Measurements from ENCODE around the gene ALDH1L1. TPM values are rescaled to one million over a fixed set of nuclear protein-coding genes. Genes with fewer than 3 reads are reported as not detected.

Gene ALDH1L1
- polyA plus RNA-seq (ENCODE audit: insufficient read length), result 44.0 TPM
- long read RNA-seq, donor 1, transcript ALDH1L1-203 (23 exons, 3,277 nt), result major isoform, 5 of 5 reads
- long read RNA-seq, donor 1, partial matches to known transcripts, result 0 of 5 reads
- long read RNA-seq, donor 1, other reads (novel, unspliced or antisense), result 0 of 5 reads
- long read RNA-seq, donor 2, partial matches to known transcripts, result 0 of 2 reads
- long read RNA-seq, donor 2, other reads (novel, unspliced or antisense), result 0 of 2 reads
- long read RNA-seq, donor 3, partial matches to known transcripts, result 0 of 1 reads
- long read RNA-seq, donor 3, other reads (novel, unspliced or antisense), result 0 of 1 reads
- long read RNA-seq, donor 4, result 0 reads
- long read RNA-seq, donor 5, transcript ALDH1L1-203 (23 exons, 3,277 nt), result major isoform, 8 of 8 reads
- long read RNA-seq, donor 5, partial matches to known transcripts, result 0 of 8 reads
- long read RNA-seq, donor 5, other reads (novel, unspliced or antisense), result 0 of 8 reads
- long read RNA-seq, donor 6, transcript ALDH1L1-203 (23 exons, 3,277 nt), result major isoform, 6 of 6 reads
- long read RNA-seq, donor 6, partial matches to known transcripts, result 0 of 6 reads
- long read RNA-seq, donor 6, other reads (novel, unspliced or antisense), result 0 of 6 reads
- long read RNA-seq, donor 7, partial matches to known transcripts, result 0 of 1 reads
- long read RNA-seq, donor 7, other reads (novel, unspliced or antisense), result 0 of 1 reads
- long read RNA-seq, donor 8, partial matches to known transcripts, result 0 of 1 reads
- long read RNA-seq, donor 8, other reads (novel, unspliced or antisense), result 0 of 1 reads

DNA sequence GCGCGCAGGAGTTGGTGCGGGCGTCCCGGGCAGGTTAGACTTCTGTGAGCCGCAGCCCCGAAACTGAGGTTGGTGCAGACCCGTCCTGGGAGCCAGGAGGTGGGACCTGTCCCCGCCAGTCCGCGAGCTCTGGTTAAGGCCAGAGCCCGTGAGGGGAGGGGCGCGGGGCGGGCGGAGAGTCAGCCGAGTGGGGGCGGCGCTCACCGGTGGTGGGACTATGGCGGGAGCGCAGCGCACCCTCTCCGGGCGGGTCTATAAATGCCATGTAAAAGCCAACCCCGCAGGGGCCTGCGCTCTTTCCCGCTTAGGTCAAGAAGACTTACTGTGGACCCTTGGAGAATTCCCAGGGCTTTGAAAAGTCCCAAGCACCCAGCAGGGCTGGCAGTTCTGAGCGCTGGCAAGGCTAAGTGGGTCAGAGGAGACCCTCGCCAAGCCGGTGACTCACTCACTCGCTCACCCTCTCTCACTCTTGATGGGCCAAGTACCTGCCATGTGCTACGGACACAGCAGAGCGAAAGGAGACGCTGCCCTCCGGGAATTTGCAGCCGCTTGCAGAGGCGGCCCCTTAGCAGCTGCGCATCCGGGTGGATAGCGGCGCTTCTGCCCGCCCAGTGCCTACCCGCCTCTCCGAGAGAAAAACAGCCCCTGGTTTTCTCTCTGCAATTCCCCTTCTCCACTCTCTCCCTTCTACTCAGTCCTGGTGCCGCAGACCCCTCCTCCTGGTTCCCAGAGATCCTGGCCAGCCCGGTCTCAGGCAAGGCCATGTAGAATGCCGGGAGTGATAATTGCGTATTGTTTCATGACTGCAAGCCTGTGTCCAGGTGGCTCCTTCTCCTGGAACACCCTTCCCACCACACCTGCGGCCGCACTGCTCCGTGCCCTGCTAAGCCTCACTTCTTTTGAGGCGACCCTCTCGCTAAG, at the start of gene ALDH1L1:
ALDH1L1 (minus strand) TSS at position 110 of the 921 bp plus-strand sequence. CDS start 19,607 bp downstream, outside the sequence.
- peak; percentile 60 for DNase-seq

DNA sequence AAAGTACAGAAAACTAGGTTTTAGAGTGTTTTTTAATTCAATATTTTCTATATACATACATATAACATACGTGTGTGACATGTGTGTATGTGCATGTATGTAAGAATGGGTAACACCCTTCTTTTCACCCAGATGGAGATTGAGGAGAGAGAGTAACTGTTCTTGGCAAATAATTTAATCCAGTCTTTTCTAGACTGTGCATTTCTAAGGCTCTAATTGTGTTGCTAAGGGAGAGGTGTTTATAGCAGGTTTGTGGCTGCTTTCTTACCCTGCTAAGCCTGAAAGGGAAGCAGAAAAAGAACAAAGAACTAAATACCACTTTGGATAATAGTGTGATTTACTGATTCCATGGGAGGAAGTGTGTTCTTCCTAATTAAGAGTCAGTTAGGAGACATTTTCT, 46.0 kb upstream of the ALDH1L1 start:
- no peak for DNase-seq

DNA sequence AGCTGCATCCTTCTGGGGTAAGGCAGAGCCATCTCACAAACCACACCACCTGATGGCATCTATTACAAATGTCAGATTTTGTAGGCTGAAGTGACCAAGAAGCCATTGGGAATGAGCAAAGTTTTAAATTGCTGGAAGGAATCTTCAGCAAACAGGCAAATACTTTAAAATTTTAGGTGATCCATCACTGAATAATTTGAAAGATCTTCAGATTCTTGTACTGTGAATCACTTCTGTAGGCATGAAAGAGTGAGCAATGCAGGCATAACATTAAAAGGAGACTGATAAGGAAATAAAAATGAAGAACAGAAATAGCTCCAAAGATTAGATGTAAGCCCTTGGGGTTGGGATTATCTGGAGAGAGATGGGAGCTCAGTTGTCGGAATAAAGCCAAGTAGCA, 36.0 kb upstream of the ALDH1L1 start:
- DNase-seq, result no peak

DNA sequence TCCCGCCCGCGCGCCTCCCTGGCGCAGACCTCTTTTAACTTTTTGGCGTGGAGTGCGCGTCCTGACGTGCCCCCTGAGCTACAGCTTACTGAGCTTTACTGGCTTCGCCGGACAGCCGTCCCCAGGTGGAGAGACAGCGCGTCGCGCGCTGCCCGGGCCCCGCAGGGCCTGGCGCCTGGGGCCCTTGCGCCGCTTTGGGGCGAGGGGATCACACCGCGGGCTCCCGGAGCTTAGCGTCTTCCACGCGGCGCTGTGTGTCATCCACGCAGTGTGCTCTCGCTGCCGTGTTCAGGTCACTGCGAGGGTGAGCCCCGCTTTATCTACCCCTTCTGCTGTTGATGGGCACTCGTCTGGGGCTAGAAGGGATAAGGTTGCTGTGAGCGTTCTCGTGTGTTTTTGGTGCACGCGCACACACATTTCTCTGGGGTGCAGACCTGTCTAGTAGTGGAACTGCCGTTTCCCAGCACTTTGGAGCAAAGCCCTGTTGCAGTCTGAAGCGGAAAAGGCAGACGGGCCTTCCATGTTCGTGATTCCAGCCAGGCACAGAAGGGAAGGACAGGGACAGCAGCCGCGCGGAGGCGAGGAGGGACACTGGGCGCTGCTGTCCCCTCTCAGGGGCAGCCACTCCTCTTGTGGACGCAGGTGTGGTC, 33.1 kb upstream of the ALDH1L1 start:
- peak; percentile 28 for DNase-seq

DNA sequence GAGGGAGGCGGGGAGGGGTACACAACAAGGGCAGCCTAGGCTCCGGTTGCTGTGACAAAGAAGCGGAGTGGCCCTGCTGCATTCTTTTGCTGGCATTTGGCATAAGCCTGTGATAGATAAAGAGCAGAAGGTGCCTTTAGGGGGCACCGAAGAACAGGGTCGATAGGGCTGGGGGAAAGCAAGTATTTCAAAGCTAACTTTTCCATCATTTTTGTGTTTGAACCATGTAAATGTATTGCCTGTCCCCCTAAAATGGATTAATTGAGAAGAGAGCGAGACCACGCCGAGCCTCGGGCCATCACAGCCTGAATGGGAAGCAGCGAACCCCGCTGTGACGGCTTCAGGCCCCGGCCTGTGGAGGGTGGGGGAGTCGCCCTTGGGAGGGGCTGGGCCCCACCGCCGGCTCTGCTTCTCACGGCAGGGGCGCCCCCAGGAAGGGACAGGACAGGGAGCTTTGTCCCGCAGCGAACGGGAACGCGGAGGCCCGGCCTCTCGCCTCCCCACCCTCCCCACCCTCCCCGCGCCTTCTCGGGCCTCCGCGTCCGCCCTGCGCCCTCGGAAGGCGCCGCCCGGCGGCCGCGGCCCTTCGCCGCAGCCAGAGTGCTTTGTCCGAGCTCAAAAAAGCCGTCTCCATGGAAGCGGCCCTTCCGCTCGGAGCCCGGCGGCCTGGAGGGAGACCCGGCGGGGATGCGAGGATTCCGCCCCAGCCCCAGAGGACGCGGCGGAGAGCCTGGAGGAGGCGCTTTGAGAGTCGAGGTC, 32.4 kb upstream of the ALDH1L1 start:
- peak; percentile 66 for DNase-seq

DNA sequence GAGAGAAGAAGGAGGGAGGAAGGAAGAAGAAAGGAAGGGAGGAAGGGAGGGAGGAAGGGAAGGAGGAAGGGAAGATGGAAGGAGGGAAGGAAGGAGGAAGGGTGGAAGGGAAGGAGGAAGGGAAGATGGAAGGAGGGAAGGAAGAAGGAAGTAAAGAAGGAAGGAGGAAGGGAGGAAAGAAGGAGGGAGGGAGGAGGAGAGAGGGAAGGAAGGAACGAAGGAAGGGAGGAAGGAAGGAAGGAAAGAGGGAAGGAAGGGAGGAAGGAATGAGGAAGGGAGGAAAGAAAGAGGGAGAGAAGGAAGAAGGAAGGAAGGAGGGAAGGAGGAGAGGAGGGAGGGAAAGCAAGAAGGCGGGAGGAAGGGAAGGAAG, 31.8 kb upstream of the ALDH1L1 start:
- DNase-seq, result no peak

DNA sequence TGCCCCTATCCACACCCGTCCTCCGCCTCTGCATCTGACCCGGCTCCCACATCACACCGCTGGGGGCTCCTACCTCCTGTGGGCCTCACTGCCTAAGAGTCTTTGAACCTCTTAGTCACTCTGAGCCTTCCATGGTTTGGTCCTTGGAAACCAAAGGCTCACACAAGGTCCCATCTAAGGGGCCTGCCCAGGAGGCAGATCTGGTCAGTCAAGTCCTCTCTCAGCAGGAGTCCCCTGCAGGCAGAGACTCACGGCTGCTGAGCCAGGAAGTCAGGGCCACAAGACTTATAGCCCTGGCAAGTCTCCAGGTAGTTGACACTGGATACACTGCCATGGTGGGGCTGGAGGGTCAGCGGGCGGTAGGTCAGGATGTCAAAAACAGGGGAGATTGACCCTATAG, 31.2 kb upstream of the ALDH1L1 start:
- no peak for DNase-seq

DNA sequence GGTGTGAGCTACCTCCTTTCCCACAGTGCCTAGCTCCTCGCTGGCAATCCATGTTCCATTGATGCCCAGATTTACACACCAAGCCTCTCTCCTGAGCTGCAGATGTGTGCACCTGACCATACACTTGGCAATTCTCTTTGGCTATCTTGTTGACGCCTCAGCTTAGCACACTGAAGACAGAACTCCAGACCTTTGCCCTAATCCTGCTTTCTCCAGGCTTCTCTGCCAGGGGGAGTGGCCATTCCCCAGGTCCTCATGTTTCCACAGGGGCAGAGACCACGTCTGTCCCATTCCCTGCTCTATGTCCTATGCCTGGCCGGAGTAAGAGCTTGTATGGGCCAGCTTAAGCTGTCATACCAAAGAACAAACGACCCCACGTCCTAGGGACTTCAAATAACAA, 30.2 kb upstream of the ALDH1L1 start:
- no peak for DNase-seq

DNA sequence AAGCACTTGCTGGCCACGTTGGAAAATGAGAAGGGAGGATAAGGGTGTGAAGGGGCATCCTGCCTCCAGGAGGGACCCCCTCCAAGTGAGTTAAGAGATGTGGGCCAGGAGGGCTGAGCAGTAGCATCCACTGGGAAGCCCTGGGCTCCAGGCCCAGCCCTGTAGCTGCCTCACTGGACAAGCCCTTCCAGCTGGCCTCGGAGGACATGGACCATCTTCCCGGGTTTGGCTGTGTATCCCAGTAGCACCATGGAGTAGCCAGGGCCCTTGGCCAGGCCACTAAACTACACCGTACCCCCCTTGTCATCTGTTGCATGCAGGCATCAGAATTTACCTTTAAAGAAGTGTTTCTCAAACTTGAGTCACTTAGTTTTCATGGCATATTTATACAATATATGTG, 29.4 kb upstream of the ALDH1L1 start:
- DNase-seq, result no peak

DNA sequence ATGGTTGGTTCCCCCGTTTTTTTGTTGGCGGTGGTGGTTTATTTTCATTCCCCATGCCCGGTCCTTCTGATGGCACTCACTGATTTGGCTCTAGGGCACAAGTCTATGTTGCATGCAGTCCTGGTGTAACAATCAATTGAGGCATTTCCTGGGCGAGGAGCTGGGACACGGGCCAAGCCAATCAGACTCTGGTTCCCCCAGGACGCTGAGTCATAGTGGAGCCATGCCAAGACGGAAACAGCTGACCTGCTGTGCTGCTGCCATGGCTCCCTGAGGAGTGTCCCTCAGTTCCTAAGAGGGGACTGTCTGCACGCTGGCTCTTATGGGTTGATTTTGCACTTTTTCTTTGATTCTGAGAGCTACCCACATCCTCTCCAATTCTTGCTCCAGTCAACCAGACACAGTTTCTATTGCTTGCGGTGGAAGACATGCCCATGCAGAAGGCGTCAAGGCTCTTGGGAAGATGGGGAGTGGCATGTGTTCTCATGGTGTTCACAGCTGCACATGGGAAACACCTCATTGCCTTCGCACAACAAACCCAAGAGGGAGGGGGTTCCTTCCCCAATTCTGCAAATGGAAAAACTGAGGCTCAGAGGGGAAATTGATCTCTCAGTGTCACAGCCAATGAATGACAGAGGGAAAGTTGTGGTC, 28.3 kb upstream of the ALDH1L1 start:
- DNase-seq, result no peak

DNA sequence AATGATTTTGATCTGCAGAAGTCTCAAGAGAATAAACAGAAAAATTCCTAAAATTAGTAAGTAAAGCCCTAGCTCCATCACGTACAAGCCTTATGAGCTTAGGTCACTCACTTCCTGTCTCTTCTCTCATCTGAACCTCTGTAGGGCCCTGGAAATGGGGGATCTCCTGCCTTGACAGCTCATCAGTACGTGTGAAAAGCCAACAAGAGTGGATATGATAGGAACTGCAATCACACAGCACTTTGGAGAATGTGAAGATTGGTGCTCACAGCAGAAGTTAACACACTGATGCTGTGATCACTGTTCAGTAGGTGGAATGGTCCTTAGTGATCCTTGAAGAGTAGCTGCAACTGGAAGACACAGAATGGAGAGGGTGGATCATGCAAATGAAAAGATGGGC, 27.8 kb upstream of the ALDH1L1 start:
- no peak for DNase-seq

DNA sequence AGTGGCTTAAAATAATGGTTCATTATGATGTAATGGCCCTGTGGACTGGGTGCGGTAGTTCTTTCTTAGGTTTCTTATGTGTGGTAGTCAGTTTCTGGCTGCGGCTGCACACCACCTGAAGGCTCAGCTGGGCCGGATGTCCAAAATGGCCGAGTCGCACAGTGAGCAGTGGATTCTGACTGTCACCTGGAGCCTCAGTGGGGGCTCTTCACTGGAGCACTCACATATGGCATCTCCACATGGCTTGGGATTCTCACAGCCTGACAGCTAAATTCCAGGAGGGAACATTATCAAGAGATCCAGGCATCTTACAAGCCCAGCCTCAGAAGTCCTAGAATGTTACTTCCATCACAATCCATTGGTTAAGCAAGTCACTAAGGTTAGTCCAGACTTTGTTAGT, 26.8 kb upstream of the ALDH1L1 start:
- DNase-seq, result no peak

DNA sequence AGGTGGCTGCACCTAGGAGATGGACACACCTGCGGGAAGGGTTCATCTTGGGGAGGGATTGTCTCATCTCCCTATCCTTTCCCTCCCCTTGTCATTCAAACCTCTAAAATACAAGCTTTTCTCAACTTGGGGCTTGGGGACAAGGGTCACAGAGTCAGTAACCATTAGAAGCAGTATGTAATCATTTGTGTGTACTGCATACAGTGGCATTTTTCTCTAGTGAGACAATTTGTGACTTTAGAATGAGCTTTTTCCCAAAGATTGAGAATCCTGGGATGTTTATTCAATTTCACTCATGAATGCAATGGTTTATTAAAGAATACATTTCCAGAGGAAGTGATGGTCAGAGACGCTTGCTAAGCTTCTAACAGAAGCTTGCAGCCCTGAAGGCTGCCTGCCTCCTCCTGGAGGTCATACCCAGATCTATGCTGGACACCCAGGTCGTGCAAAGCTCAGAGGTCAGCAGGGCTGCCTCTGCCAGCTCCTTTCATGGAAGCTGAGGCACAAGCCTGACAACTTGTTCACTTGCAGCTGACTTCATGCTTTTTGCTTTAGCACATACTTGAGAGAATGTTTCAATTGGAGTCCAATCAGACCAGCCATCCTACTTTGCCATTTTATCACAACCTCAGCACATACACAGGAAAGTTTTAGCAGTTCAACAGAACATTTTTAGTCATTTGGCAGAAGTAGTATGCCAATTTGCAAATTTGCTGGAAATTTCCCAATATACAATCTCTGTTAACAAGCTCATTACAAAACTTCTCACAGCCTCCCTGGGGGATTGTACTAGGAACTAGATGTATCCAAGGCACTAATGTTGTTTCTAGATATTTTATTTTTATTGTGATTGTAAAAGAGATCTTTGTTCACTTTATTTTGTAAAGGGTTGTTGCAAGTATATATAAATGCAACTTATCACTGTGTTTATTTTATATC, 25.6 kb upstream of the ALDH1L1 start:
- no peak for DNase-seq

DNA sequence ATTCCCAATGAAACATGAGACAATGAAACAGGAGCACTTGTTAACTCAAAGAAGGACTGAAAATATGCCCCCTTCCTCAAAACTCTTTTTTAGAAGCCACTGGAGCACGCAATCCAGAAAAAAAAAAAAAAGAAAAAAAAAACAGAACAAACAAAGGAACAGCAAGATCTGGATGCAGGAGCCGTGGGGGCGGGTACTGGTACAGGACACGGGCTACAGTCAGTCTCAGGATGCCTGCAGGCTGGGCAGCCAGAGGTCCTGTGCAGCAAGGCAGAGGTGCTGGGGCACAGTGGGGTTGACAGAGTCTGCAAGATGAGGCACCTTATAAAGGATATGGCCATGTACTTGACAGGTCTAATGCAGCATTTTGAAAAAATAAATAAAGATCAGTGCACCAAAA, 22.3 kb upstream of the ALDH1L1 start:
- no peak for DNase-seq

DNA sequence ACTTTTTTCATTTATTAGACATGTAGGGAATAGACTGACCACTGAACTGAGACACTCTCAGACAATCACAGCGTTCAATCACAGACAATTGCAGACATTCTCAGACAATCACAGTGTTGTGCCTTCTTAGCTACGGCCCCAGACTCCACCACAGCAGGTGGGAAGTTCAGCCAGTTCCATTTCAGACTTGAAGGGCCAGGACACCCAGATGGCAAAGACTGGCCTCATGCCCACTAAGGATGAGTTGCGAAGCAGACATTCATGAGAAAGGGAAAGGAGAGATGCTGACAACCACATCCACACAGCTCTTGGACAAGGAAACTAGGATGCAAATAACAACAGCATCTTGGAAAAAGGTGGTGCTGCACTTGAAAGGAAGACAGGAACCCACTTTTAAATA, 21.9 kb upstream of the ALDH1L1 start:
- DNase-seq, result no peak

DNA sequence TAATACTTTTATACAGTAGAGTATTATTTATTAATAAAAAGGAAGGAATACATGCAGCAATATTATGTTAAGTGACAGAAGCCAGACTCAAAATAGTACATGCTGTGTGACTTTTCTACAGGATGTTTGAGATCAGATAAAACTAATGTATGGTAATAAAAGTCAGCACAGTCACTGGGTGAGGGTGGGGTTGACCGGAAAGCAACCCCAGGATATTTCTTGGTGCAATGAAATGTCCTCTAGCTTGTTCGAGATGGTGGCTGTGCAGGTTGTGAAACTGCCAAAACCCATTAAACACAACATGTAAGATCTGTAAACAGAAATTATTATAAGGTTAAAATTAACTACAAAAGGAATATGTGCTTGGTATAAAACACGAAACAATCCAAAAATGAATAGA, 20.8 kb upstream of the ALDH1L1 start:
- no peak for DNase-seq

DNA sequence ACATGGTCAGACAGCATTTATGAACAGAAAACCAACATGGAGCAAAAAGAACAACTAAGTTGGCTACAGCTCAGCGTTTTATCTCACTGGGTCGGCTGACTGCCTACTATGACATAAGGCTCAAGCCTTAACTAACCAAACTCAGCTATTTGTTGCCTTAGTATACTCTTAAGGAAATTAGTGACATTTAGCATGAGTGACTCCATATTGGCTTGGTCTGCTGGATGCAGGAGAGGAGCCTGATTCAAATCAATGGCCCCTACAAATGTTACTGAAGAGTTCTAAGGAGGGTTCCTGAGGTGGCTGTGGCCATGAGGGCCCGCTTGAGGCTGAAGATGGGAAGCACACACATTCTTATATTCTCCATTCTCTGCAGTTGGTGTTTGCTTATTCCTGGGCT, 20.1 kb upstream of the ALDH1L1 start:
- DNase-seq, result no peak

DNA sequence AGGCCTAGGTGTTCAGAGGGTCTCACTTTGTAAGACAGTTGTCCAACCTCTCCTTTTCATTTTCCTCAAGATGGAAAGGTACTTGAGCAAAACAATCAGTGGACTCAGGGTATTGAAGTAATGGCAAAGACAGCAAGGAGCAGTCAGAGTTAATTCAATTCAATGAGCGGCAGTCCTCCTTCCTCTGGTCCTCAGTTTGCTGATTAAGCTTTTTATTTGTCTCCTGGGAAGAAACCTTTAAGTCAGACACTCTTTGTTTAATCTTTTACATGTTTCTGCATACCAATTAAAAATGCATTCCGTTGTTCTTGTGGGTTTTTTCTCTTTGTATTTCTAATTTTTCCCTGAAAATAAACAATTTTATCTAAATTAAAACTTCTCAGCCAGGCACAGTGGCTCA, 18.9 kb upstream of the ALDH1L1 start:
- no peak for DNase-seq

DNA sequence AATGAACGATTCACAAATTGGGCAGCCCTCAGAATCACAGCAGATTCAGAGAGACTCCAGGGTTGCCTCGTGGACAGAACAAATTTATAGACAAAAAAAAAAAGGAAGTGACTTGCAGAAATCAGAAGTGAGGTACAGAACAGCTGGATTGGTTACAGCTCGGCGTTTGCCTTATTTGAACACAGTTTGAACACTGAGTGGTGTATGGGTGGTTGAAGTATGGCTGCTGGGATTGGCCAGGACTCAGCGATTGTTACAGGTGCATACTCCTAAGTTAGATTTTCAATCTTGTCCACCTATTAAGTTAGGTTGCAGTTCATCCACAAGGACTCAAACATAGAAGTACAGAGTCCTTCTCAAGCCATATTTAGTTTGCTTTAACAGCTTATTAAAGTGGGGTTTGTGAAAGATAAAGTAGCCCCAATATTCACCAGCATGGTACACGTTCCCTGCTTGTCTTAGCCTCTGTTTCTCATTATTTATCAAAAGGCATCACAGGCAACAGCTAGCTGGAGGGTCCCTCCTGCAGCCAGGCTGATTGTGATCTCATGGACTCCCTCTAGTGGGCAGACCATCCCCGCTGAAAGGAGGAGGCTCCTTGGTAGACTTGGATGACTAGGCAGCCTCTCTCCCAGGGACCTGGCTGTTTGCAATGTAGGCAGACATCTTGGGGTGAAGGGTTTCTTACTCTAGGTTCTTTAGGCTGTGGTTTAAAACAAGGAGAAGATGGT, 17.6 kb upstream of the ALDH1L1 start:
- peak; percentile 60 for DNase-seq

Data from left kidney (tissue), 8 donors.